Mesendoderm (in vitro differentiated cells): ENCODE data around the gene GPC1.

Source experiments
- DNase-seq: peaks from one replicate; pipeline ENCODE4 v3.0.0; 2013
- H2AK5ac ChIP-seq: 2 replicates; pipeline ENCODE4 v1.6.1; 2013; ENCODE audit warnings: low read length, inconsistent platforms
- H2BK120ac ChIP-seq: 2 replicates; pipeline ENCODE4 v1.6.1; 2013; ENCODE audit warnings: low read depth, mild to moderate bottlenecking, low read length, moderate library complexity, mixed read lengths
- H2BK15ac ChIP-seq: replicated peaks from 2 replicates; pipeline ENCODE4 v1.6.1; 2013; ENCODE audit warnings: low read depth, mild to moderate bottlenecking, moderate library complexity
- H2BK5ac ChIP-seq: 2 replicates; pipeline ENCODE4 v1.6.1; 2013; ENCODE audit warnings: low read length, inconsistent platforms
- H3K18ac ChIP-seq: 2 replicates; pipeline ENCODE4 v1.6.1; 2013; ENCODE audit warnings: mild to moderate bottlenecking, low read length, mixed read lengths
- H3K23ac ChIP-seq: one replicate; pipeline ENCODE4 v1.6.1; 2013; ENCODE audit warnings: low read length
- H3K27ac ChIP-seq: 2 replicates; pipeline ENCODE4 v1.5.1; 2013; ENCODE audit warnings: low read depth, mild to moderate bottlenecking, inconsistent platforms, low read length, moderate library complexity
- H3K27me3 ChIP-seq: 2 replicates; pipeline ENCODE4 v1.6.1; 2013; ENCODE audit warnings: low read length, control low read depth, mild to moderate bottlenecking, inconsistent platforms; ENCODE audit not compliant: insufficient read depth, poor library complexity
- H3K36me3 ChIP-seq: 2 replicates; pipeline ENCODE4 v1.6.1; 2013; ENCODE audit warnings: low read length, inconsistent platforms; ENCODE audit not compliant: control insufficient read depth, insufficient read depth
- H3K4ac ChIP-seq: one replicate; pipeline ENCODE4 v1.6.1; 2013; ENCODE audit warnings: low read depth, mild to moderate bottlenecking, low read length, moderate library complexity
- H3K4me1 ChIP-seq: 2 replicates; pipeline ENCODE4 v1.6.1; 2013; ENCODE audit warnings: low read depth, low read length, inconsistent platforms; ENCODE audit not compliant: control insufficient read depth
- H3K4me2 ChIP-seq: 2 replicates; pipeline ENCODE4 v1.6.1; 2013; ENCODE audit warnings: low read length
- H3K4me3 ChIP-seq: 2 replicates; pipeline ENCODE4 v1.5.1; 2013; ENCODE audit warnings: mild to moderate bottlenecking, low read length
- H3K56ac ChIP-seq: one replicate; pipeline ENCODE4 v1.6.1; 2013; ENCODE audit warnings: low read length
- H3K79me1 ChIP-seq: 2 replicates; pipeline ENCODE4 v1.6.1; 2013; ENCODE audit warnings: low read length, inconsistent platforms
- H3K79me2 ChIP-seq: 2 replicates; pipeline ENCODE4 v1.6.1; 2013; ENCODE audit warnings: mild to moderate bottlenecking, low read length; ENCODE audit not compliant: control insufficient read depth, insufficient read depth
- H3K9ac ChIP-seq: 2 replicates; pipeline ENCODE4 v1.6.1; 2013; ENCODE audit warnings: low read length, inconsistent platforms
- H4K5ac ChIP-seq: one replicate; pipeline ENCODE4 v1.6.1; 2013; ENCODE audit warnings: low read length
- H4K8ac ChIP-seq: one replicate; pipeline ENCODE4 v1.6.1; 2013; ENCODE audit warnings: low read depth, mild to moderate bottlenecking, control low read depth, low read length, moderate library complexity
- WGBS: extraction: QIAGEN DNeasy Blood & Tissue Kit; methylation state at CpG from one replicate; pipeline ENCODE4 v1.1.7; 2013; ENCODE audit warnings: low lambda C conversion rate, missing lambda C conversion rate; ENCODE audit not compliant: insufficient coverage; ENCODE audit errors: extremely low coverage; 5-methylcytosine and 5-hydroxymethylcytosine counted together

The GPC1 gene

GRCh38 chr2:240448387-240449274 lies 13.2 kb downstream of the GPC1 start:
- no peak overlapping the region for H3K18ac ChIP-seq
- no peak overlapping the region for H3K56ac ChIP-seq
- H4K8ac ChIP-seq: no peak overlapping the region
- no peak for DNase-seq
- H3K4me3 ChIP-seq: no peak overlapping the region
- H2BK5ac ChIP-seq: no peak overlapping the region
- no CpG with 5 or more reads among the region's 23 CpGs for WGBS
- no peak overlapping the region for H2BK120ac ChIP-seq
- no peak overlapping the region for H3K4me2 ChIP-seq
- no peaks in the 10 kb centered on the region for H3K36me3 ChIP-seq
- H3K9ac ChIP-seq: no peak overlapping the region
- H3K4me1 ChIP-seq: no peaks in the 10 kb centered on the region
- no peaks in the 10 kb centered on the region for H3K79me1 ChIP-seq
- no peak overlapping the region for H3K27ac ChIP-seq
- no peak overlapping the region for H2AK5ac ChIP-seq
- no peak overlapping the region for H4K5ac ChIP-seq
- no peak overlapping the region for H3K4ac ChIP-seq
- H3K23ac ChIP-seq: no peak overlapping the region
- H2BK15ac ChIP-seq: no peak overlapping the region
- H3K27me3 ChIP-seq: peaks cover under 1% of the 10 kb centered on the region
- H3K79me2 ChIP-seq: no peaks in the 10 kb centered on the region

GRCh38 chr2:240449764-240450531 lies 14.5 kb downstream of the GPC1 start:
- no peak overlapping the region for H3K18ac ChIP-seq
- H4K5ac ChIP-seq: no peak overlapping the region
- no peaks in the 10 kb centered on the region for H3K79me2 ChIP-seq
- H3K4me3 ChIP-seq: no peak overlapping the region
- no peaks in the 10 kb centered on the region for H3K36me3 ChIP-seq
- no peak overlapping the region for H3K4me2 ChIP-seq
- H3K27me3 ChIP-seq: peaks cover 11% of the 10 kb centered on the region
- H3K9ac ChIP-seq: no peak overlapping the region
- no peaks in the 10 kb centered on the region for H3K79me1 ChIP-seq
- H3K27ac ChIP-seq: no peak overlapping the region
- H3K23ac ChIP-seq: no peak overlapping the region
- H2AK5ac ChIP-seq: no peak overlapping the region
- no peak overlapping the region for H3K56ac ChIP-seq
- H3K4ac ChIP-seq: no peak overlapping the region
- peaks cover 3% of the 10 kb centered on the region for H3K4me1 ChIP-seq
- no CpG with 5 or more reads among the region's 22 CpGs for WGBS
- H2BK15ac ChIP-seq: no peak overlapping the region
- H2BK5ac ChIP-seq: no peak overlapping the region
- H2BK120ac ChIP-seq: no peak overlapping the region
- peak; percentile 46 for DNase-seq
- no peak overlapping the region for H4K8ac ChIP-seq

GRCh38 chr2:240450532-240451107 lies 15.2 kb downstream of the GPC1 start:
- H3K27ac ChIP-seq: no peak overlapping the region
- H3K4me1 ChIP-seq: peaks cover 3% of the 10 kb centered on the region
- no peak overlapping the region for H3K9ac ChIP-seq
- H3K18ac ChIP-seq: no peak overlapping the region
- H3K4me2 ChIP-seq: no peak overlapping the region
- H2AK5ac ChIP-seq: no peak overlapping the region
- H4K8ac ChIP-seq: no peak overlapping the region
- no CpG with 5 or more reads among the region's 16 CpGs for WGBS
- no peak overlapping the region for H2BK5ac ChIP-seq
- no peaks in the 10 kb centered on the region for H3K79me2 ChIP-seq
- no peak overlapping the region for H3K56ac ChIP-seq
- H3K79me1 ChIP-seq: no peaks in the 10 kb centered on the region
- H3K4me3 ChIP-seq: no peak overlapping the region
- H3K4ac ChIP-seq: no peak overlapping the region
- H3K23ac ChIP-seq: no peak overlapping the region
- H3K36me3 ChIP-seq: no peaks in the 10 kb centered on the region
- no peak overlapping the region for H2BK120ac ChIP-seq
- H3K27me3 ChIP-seq: peaks cover 12% of the 10 kb centered on the region
- no peak overlapping the region for H2BK15ac ChIP-seq
- no peak overlapping the region for H4K5ac ChIP-seq
- no peak for DNase-seq

GRCh38 chr2:240451108-240451611 lies 15.7 kb downstream of the GPC1 start:
- Histone ChIP-seq H3K36me3 (no peaks in the 10 kb centered on the region), H3K79me1 (no peaks in the 10 kb centered on the region), H2BK15ac (no peak overlapping the region), H3K9ac (no peak overlapping the region), H3K79me2 (no peaks in the 10 kb centered on the region), H2BK5ac (no peak overlapping the region), H3K56ac (no peak overlapping the region), H3K4me2 (no peak overlapping the region), H3K4me3 (no peak overlapping the region), H4K8ac (no peak overlapping the region), H2AK5ac (no peak overlapping the region), H4K5ac (no peak overlapping the region), H3K4me1 (peaks cover 3% of the 10 kb centered on the region), H3K27ac (no peak overlapping the region), H3K27me3 (peaks cover 12% of the 10 kb centered on the region), H3K23ac (no peak overlapping the region), H2BK120ac (no peak overlapping the region), H3K4ac (no peak overlapping the region), H3K18ac (no peak overlapping the region)
- WGBS: no CpG with 5 or more reads among the region's 13 CpGs
- no peak for DNase-seq

- no peak overlapping the region for H3K27ac ChIP-seq
- no peak overlapping the region for H3K4ac ChIP-seq
- H3K4me1 ChIP-seq: peaks cover 3% of the 10 kb centered on the region
These were observed 16.5 kb downstream of the GPC1 start for GRCh38 chr2:240451791-240452461.

More at GRCh38 chr2:240451791-240452461, 16.5 kb downstream of the GPC1 start:
- Histone ChIP-seq H3K4me2 (peak overlapping the region; percentile 36), H3K9ac (peak overlapping the region; percentile 45), H2AK5ac (no peak overlapping the region), H4K5ac (no peak overlapping the region), H3K79me2 (no peaks in the 10 kb centered on the region), H3K56ac (peak overlapping the region; percentile 15), H3K36me3 (no peaks in the 10 kb centered on the region), H4K8ac (no peak overlapping the region), H2BK15ac (no peak overlapping the region), H2BK5ac (no peak overlapping the region), H3K4me3 (no peak overlapping the region), H2BK120ac (no peak overlapping the region), H3K79me1 (no peaks in the 10 kb centered on the region), H3K18ac (no peak overlapping the region), H3K27me3 (peaks cover 12% of the 10 kb centered on the region), H3K23ac (no peak overlapping the region)
- WGBS: no CpG with 5 or more reads among the region's 20 CpGs
- DNase-seq: no peak
